ENCODE measurements around the gene ST6GALNAC5. TPM values are rescaled to one million over a fixed set of nuclear protein-coding genes. Genes with fewer than 3 reads are reported as not detected.

Gene ST6GALNAC5
- polyA plus RNA-seq, 3 donors: 3.0 to 3.4 (median 3.3) TPM

DNA sequence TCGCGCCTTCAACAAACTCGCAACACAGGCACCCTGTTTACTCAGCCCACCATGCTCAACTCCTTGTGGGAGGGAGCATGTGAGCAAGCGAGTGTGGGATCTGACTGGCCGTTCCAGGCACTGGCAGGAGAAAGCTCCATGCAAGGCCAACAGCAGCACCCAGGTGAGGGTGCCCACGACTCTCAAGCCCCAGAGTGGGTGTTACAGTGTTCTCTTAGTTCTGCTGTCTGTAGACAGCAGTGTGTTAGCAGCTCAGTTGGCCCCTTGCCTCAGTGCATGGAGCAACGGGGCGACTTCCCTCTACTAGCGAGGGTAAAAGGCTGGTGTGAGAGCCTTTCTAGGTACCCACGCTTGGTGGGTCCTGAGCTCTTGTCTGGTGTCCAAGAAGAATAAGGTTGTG is 237.4 kb downstream of the ST6GALNAC5 start:
- DNase-seq: no peak
